Measurements from ENCODE around the gene SLC28A2. TPM values are rescaled to one million over a fixed set of nuclear protein-coding genes. Genes with fewer than 3 reads are reported as not detected.

The SLC28A2 gene
- total RNA-seq, 1 donor: not detected

- H3K27me3 ChIP-seq (ENCODE audit: insufficient read depth, low read length): peaks cover 9% of the 10 kb centered on the region
- H3K4me2 ChIP-seq (ENCODE audit: insufficient read depth, low read length): no peak overlapping the region
- no peak for TF ChIP-seq CTCF (IDR thresholded peaks at IDR 0.05; ENCODE audit: extremely low read depth, low read depth, low read length)
- no peaks in the 10 kb centered on the region for H3K36me3 ChIP-seq (ENCODE audit: insufficient read depth, low read length)
- DNase-seq (ENCODE audit: insufficient read length, low spot score, missing footprints): no peak
- no peak overlapping the region for H3K4me3 ChIP-seq (ENCODE audit: insufficient read depth, low read length)
- no peak overlapping the region for H2AFZ ChIP-seq (ENCODE audit: low read length)
- no peaks in the 10 kb centered on the region for H4K20me1 ChIP-seq (ENCODE audit: insufficient read depth, low read length)
- no peaks in the 10 kb centered on the region for H3K9me3 ChIP-seq (ENCODE audit: low read depth, low read length)
- H3K4me1 ChIP-seq (ENCODE audit: insufficient read depth, low read length): no peaks in the 10 kb centered on the region
- H3K79me2 ChIP-seq (ENCODE audit: insufficient read depth, low read length): no peaks in the 10 kb centered on the region
- H3K27ac ChIP-seq (ENCODE audit: low read depth, low read length): no peak overlapping the region
These were observed 30.9 kb upstream of the SLC28A2 start for GRCh38 chr15:45221053-45221599.

GRCh38 chr15:45221967-45222366, 30.1 kb upstream of the SLC28A2 start:
- Histone ChIP-seq H3K27ac (ENCODE audit: low read depth, low read length) (no peak overlapping the region), H3K36me3 (ENCODE audit: insufficient read depth, low read length) (no peaks in the 10 kb centered on the region), H3K27me3 (ENCODE audit: insufficient read depth, low read length) (peaks cover 9% of the 10 kb centered on the region), H3K79me2 (ENCODE audit: insufficient read depth, low read length) (no peaks in the 10 kb centered on the region), H3K4me1 (ENCODE audit: insufficient read depth, low read length) (no peaks in the 10 kb centered on the region), H2AFZ (ENCODE audit: low read length) (no peak overlapping the region), H3K4me2 (ENCODE audit: insufficient read depth, low read length) (no peak overlapping the region), H3K9me3 (ENCODE audit: low read depth, low read length) (no peaks in the 10 kb centered on the region), H4K20me1 (ENCODE audit: insufficient read depth, low read length) (no peaks in the 10 kb centered on the region), H3K4me3 (ENCODE audit: insufficient read depth, low read length) (no peak overlapping the region)
- TF ChIP-seq CTCF (IDR thresholded peaks at IDR 0.05; ENCODE audit: extremely low read depth, low read depth, low read length): no peak
- no peak for DNase-seq (ENCODE audit: insufficient read length, low spot score, missing footprints)

DNA sequence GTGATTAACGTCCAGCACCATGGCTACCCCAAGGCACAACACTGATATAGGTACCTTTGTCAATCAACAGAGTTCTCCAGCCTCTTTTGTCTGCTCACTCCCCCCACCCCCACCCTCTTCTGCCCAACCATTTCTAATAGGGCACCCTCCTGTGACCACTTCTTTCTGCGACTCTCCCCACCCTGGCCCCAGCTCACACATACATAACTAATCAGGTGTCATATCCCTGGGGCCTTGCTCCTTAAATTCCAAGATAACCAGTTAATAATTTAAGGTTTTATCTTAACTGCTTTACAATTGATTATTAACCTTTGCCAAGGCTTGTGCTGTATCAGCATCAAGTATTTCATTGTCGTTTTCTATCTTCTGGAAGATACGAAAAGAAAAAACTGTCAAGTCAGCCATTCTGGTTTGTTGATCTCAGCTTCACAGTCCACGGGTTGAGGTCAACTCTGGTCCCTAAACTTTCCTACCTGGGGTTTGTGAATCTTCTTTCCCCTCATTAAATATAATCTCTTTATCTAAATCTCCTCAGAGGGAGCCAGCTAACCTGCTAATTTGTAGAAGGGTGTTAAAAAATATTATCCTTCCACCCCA, 27.3 kb upstream of the SLC28A2 start:
- Histone ChIP-seq H3K36me3 (ENCODE audit: insufficient read depth, low read length) (no peaks in the 10 kb centered on the region), H2AFZ (ENCODE audit: low read length) (no peak overlapping the region), H3K4me1 (ENCODE audit: insufficient read depth, low read length) (no peaks in the 10 kb centered on the region), H3K79me2 (ENCODE audit: insufficient read depth, low read length) (no peaks in the 10 kb centered on the region), H3K9me3 (ENCODE audit: low read depth, low read length) (no peaks in the 10 kb centered on the region), H3K27ac (ENCODE audit: low read depth, low read length) (no peak overlapping the region), H3K4me3 (ENCODE audit: insufficient read depth, low read length) (no peak overlapping the region), H3K4me2 (ENCODE audit: insufficient read depth, low read length) (no peak overlapping the region), H3K27me3 (ENCODE audit: insufficient read depth, low read length) (peaks cover 7% of the 10 kb centered on the region), H4K20me1 (ENCODE audit: insufficient read depth, low read length) (no peaks in the 10 kb centered on the region)
- DNase-seq (ENCODE audit: insufficient read length, low spot score, missing footprints): no peak
- TF ChIP-seq CTCF (IDR thresholded peaks at IDR 0.05; ENCODE audit: extremely low read depth, low read depth, low read length): no peak

GRCh38 chr15:45225506-45226273, 26.3 kb upstream of the SLC28A2 start:
- Histone ChIP-seq H2AFZ (ENCODE audit: low read length) (no peak overlapping the region), H3K9me3 (ENCODE audit: low read depth, low read length) (no peaks in the 10 kb centered on the region), H3K36me3 (ENCODE audit: insufficient read depth, low read length) (no peaks in the 10 kb centered on the region), H3K79me2 (ENCODE audit: insufficient read depth, low read length) (no peaks in the 10 kb centered on the region), H3K27ac (ENCODE audit: low read depth, low read length) (no peak overlapping the region), H3K4me2 (ENCODE audit: insufficient read depth, low read length) (no peak overlapping the region), H4K20me1 (ENCODE audit: insufficient read depth, low read length) (no peaks in the 10 kb centered on the region), H3K4me3 (ENCODE audit: insufficient read depth, low read length) (no peak overlapping the region), H3K4me1 (ENCODE audit: insufficient read depth, low read length) (no peaks in the 10 kb centered on the region), H3K27me3 (ENCODE audit: insufficient read depth, low read length) (peaks cover 7% of the 10 kb centered on the region)
- TF ChIP-seq CTCF (IDR thresholded peaks at IDR 0.05; ENCODE audit: extremely low read depth, low read depth, low read length): no peak
- DNase-seq (ENCODE audit: insufficient read length, low spot score, missing footprints): no peak
